Omental fat pad (tissue), 4 donors: ENCODE data around the gene CYREN. TPM values are rescaled to one million over a fixed set of nuclear protein-coding genes. Genes with fewer than 3 reads are reported as not detected.
"Not testable (repeated sequence)": the region's sequence is repeated elsewhere in the genome, so short reads cannot be mapped to it uniquely, and the experiment has no call there.

Source experiments
- ATAC-seq: fragments of 150-250 bp; one replicate; pipeline ENCODE4 v1.9.1; 2016; ENCODE audit warnings: mild to moderate bottlenecking, moderate library complexity; ENCODE audit not compliant: low FRiP score
- DNase-seq: peaks from one replicate; pipeline ENCODE4 v3.0.0-alpha.2; 2019; ENCODE audit warnings: low spot score
- CTCF ChIP-seq, 3 donors: fragments of 450-650 bp; IDR thresholded peaks; one replicate each; pipeline ENCODE4 v1.5.1; 2016 to 2017; ENCODE audit warnings: antibody characterized with exemption in 3 of 3, mild to moderate bottlenecking in 3 of 3, moderate library complexity in 2 of 3
- total RNA-seq, 4 donors: library from RNA; depleted of rRNA; stranded (reverse); fragments of >200 nt; gene quantifications; one replicate each; pipeline ENCODE4 v1.1.0, GENCODE V29; 2016

The CYREN gene
- 10 to 100 TPM; 24.6 to 50.8 (median 29.6) TPM for total RNA-seq

GRCh38 chr7:135170274-135170997 is at the start of gene CYREN:
CYREN (minus strand) TSS chr7:135170707; CDS start chr7:135168922, 1,785 bp downstream.
- peak in 1 of 3 donors; percentile 17 for TF ChIP-seq CTCF (IDR thresholded peaks at IDR 0.05)
- DNase-seq (peak; percentile 79), ATAC-seq (peak; percentile 93)

GRCh38 chr7:135217645-135218509 is 47.4 kb upstream of the CYREN start:
- ATAC-seq: no peak
- DNase-seq: no peak
- no peak for TF ChIP-seq CTCF (IDR thresholded peaks at IDR 0.05)

- ATAC-seq (no peak), DNase-seq (no peak)
Observed at GRCh38 chr7:135215698-135216097, 45.2 kb upstream of the CYREN start.

GRCh38 chr7:135215180-135215579 is 44.7 kb upstream of the CYREN start:
- no peak for TF ChIP-seq CTCF (IDR thresholded peaks at IDR 0.05)
- DNase-seq: no peak
- no peak for ATAC-seq

More at GRCh38 chr7:135215698-135216097, 45.2 kb upstream of the CYREN start:
- no peak for TF ChIP-seq CTCF (IDR thresholded peaks at IDR 0.05)

GRCh38 chr7:135213831-135214230 is 43.3 kb upstream of the CYREN start:
- no peak for DNase-seq
- no peak for ATAC-seq
- no peak for TF ChIP-seq CTCF (IDR thresholded peaks at IDR 0.05)

- peak; percentile 5 for ATAC-seq
- not testable (repeated sequence) for DNase-seq
Observed at GRCh38 chr7:135211946-135212685, 41.6 kb upstream of the CYREN start.
